ENCODE data around the gene PNMA1.

GRCh38 chr14:73742520-73743238 is 28.5 kb upstream of the PNMA1 start:
- TF ChIP-seq TAF1 (IDR thresholded peaks at IDR 0.05; ENCODE audit: low read depth) (no peak), EZH2 (IDR thresholded peaks at IDR 0.05; ENCODE audit: borderline replicate concordance, insufficient read depth, low read length, poor library complexity, severe bottlenecking) (no peak), POLR2AphosphoS5 (IDR thresholded peaks at IDR 0.05) (no peak), CTCF (IDR thresholded peaks at IDR 0.05; ENCODE audit: poor library complexity, severe bottlenecking) (no peak), RAD21 (conservative IDR thresholded peaks at IDR 0.05) (no peak), SMC3 (conservative IDR thresholded peaks at IDR 0.05; ENCODE audit: poor library complexity) (no peak), EP300 (conservative IDR thresholded peaks at IDR 0.05; ENCODE audit: poor library complexity, severe bottlenecking) (no peak)
